HEK293 (cell line): Measurements from ENCODE around the gene DRICH1.

Experiments
- CTCF ChIA-PET: fragments of 350-600 bp; formaldehyde crosslinking; extraction: SDS; loops from one replicate; lab custom pipeline; 2021; ENCODE audit warnings: antibody characterized with exemption; lab: Yijun Ruan, JAX
- POLR2A ChIA-PET: fragments of 300-600 bp; formaldehyde crosslinking; extraction: SDS; loops from one replicate; lab custom pipeline; 2020; ENCODE audit warnings: antibody characterized with exemption, inconsistent platforms; lab: Yijun Ruan, JAX
- H3K27ac ChIP-seq: fragments of 200-500 bp; sonication (Bioruptor generic); 2 replicates; pipeline ENCODE4 v1.5.1; 2014; ENCODE audit warnings: low read depth, low read length, control low read depth, inconsistent platforms; ENCODE audit errors: extremely low read depth
- H3K36me3 ChIP-seq, 2 experiments: fragments of 200-500 bp in 1 of 2; sonication (Bioruptor generic) in 1 of 2; 1 replicate in 1 of 2; 2 replicates in 1 of 2; pipeline ENCODE4 v1.5.1; 2014 to 2017; ENCODE audit warnings: inconsistent platforms in 2 of 2, low read length in 2 of 2; ENCODE audit not compliant: control insufficient read depth in 2 of 2, insufficient read depth in 1 of 2
- H3K4me1 ChIP-seq: fragments of 200-500 bp; sonication (Bioruptor generic); 2 replicates; pipeline ENCODE4 v1.5.1; 2014; ENCODE audit warnings: mild to moderate bottlenecking, low read length, inconsistent platforms; ENCODE audit not compliant: control insufficient read depth, insufficient read depth
- H3K4me3 ChIP-seq: 2 replicates; pipeline ENCODE4 v1.5.1; 2011; ENCODE audit warnings: low read depth, mild to moderate bottlenecking, control low read depth, low read length, moderate library complexity
- H3K9me3 ChIP-seq: fragments of 200-500 bp; sonication (Bioruptor generic); 2 replicates; pipeline ENCODE4 v1.5.1; 2014; ENCODE audit warnings: low read depth, low read length, inconsistent platforms; ENCODE audit not compliant: control insufficient read depth, insufficient read depth
- ATF2 ChIP-seq: fragments of 450-650 bp; formaldehyde crosslinking; IDR thresholded peaks from 2 replicates; pipeline ENCODE4 v1.5.1; 2016; ENCODE audit warnings: missing biosample characterization, missing genetic modification characterization, low read depth
- FEZF1 ChIP-seq: fragments of 450-650 bp; formaldehyde crosslinking; IDR thresholded peaks from 2 replicates; pipeline ENCODE4 v1.5.1; 2016; ENCODE audit warnings: missing biosample characterization, missing genetic modification characterization
- HOXC10 ChIP-seq: sonication (generic); formaldehyde crosslinking; IDR thresholded peaks from 2 replicates; pipeline ENCODE4 v1.8.1; 2023; ENCODE audit warnings: mild to moderate bottlenecking, missing genetic modification reagents
- MYNN ChIP-seq: fragments of 450-650 bp; formaldehyde crosslinking; IDR thresholded peaks from 2 replicates; pipeline ENCODE4 v1.5.1; 2016; ENCODE audit warnings: missing biosample characterization, missing genetic modification characterization, borderline replicate concordance
- PRDM10 ChIP-seq: fragments of 450-650 bp; formaldehyde crosslinking; IDR thresholded peaks from 2 replicates; pipeline ENCODE4 v1.5.1; 2016; ENCODE audit warnings: missing biosample characterization, missing genetic modification characterization
- ZBTB48 ChIP-seq: fragments of 450-650 bp; formaldehyde crosslinking; IDR thresholded peaks from 2 replicates; pipeline ENCODE4 v1.5.1; 2016; ENCODE audit warnings: missing biosample characterization, missing genetic modification characterization
- ZFP69B ChIP-seq: fragments of 450-650 bp; formaldehyde crosslinking; IDR thresholded peaks from 2 replicates; pipeline ENCODE4 v1.5.1; 2016; ENCODE audit warnings: missing biosample characterization, missing genetic modification characterization
- ZNF155 ChIP-seq: fragments of 450-650 bp; formaldehyde crosslinking; IDR thresholded peaks from 2 replicates; pipeline ENCODE4 v1.5.1; 2016; ENCODE audit warnings: missing biosample characterization, missing genetic modification characterization
- ZNF184 ChIP-seq: fragments of 450-650 bp; IDR thresholded peaks from 2 replicates; pipeline ENCODE4 v1.5.1; 2018; ENCODE audit warnings: missing biosample characterization, mild to moderate bottlenecking, missing genetic modification characterization
- ZNF221 ChIP-seq: fragments of 450-650 bp; formaldehyde crosslinking; IDR thresholded peaks from 2 replicates; pipeline ENCODE4 v1.5.1; 2017; ENCODE audit warnings: missing biosample characterization, missing genetic modification characterization, borderline replicate concordance
- ZNF223 ChIP-seq: fragments of 450-650 bp; formaldehyde crosslinking; IDR thresholded peaks from 2 replicates; pipeline ENCODE4 v1.5.1; 2016; ENCODE audit warnings: missing biosample characterization, missing genetic modification characterization
- ZNF266 ChIP-seq: fragments of 450-650 bp; formaldehyde crosslinking; IDR thresholded peaks from 2 replicates; pipeline ENCODE4 v1.5.1; 2016; ENCODE audit warnings: missing biosample characterization, missing genetic modification characterization, low read depth
- ZNF416 ChIP-seq: fragments of 450-650 bp; formaldehyde crosslinking; IDR thresholded peaks from 2 replicates; pipeline ENCODE4 v1.5.1; 2016; ENCODE audit warnings: missing biosample characterization, missing genetic modification characterization
- ZNF544 ChIP-seq: fragments of 450-650 bp; formaldehyde crosslinking; IDR thresholded peaks from 2 replicates; pipeline ENCODE4 v1.5.0; 2017; ENCODE audit warnings: missing biosample characterization, missing genetic modification characterization
- ZNF571 ChIP-seq: fragments of 450-650 bp; formaldehyde crosslinking; IDR thresholded peaks from 2 replicates; pipeline ENCODE4 v1.5.0; 2017; ENCODE audit warnings: missing biosample characterization, missing genetic modification characterization
- ZNF600 ChIP-seq: fragments of 450-650 bp; formaldehyde crosslinking; IDR thresholded peaks from 2 replicates; pipeline ENCODE4 v1.5.1; 2016; ENCODE audit warnings: missing biosample characterization, missing genetic modification characterization
- ZNF701 ChIP-seq: fragments of 450-650 bp; formaldehyde crosslinking; IDR thresholded peaks from 2 replicates; pipeline ENCODE4 v1.5.1; 2016; ENCODE audit warnings: missing biosample characterization, missing genetic modification characterization
- ZNF785 ChIP-seq: fragments of 450-650 bp; formaldehyde crosslinking; IDR thresholded peaks from 2 replicates; pipeline ENCODE4 v1.5.1; 2016; ENCODE audit warnings: missing biosample characterization, missing genetic modification characterization
- ZSCAN4 ChIP-seq: fragments of 450-650 bp; formaldehyde crosslinking; IDR thresholded peaks from 2 replicates; pipeline ENCODE4 v1.5.1; 2017; ENCODE audit warnings: missing biosample characterization, missing genetic modification characterization
- TF ChIP-seq, protein P1 (sequence below): fragments of 450-650 bp; formaldehyde crosslinking; IDR thresholded peaks from 2 replicates; pipeline ENCODE4 v1.5.1; 2016; ENCODE audit warnings: missing biosample characterization, missing genetic modification characterization, borderline replicate concordance
- TF ChIP-seq, protein P2 (sequence below): fragments of 450-650 bp; formaldehyde crosslinking; IDR thresholded peaks from 2 replicates; pipeline ENCODE4 v1.5.1; 2016; ENCODE audit warnings: missing biosample characterization, missing genetic modification characterization

DRICH1 gene

DNA sequence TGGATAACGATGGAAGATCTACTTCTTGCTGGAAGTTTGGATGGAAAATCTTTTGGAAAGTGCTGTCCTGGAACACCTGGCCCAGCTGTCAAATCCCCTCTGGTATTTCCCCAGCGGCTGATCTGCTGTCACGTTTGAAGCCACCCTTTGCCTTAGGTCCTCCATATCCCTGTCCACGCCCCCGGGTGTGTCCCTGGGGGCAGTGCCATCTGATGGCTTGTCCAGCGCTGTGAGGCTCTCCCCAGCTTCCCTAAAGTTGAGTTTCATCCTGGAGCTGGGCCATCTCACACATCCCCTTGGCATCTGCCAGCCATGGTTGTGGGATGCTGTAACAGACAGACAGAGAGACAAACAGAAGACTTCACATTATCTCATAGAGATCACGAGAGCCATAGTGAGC lies 49.0 kb downstream of the DRICH1 start:
- POLR2A ChIA-PET, result no interaction called here

DNA sequence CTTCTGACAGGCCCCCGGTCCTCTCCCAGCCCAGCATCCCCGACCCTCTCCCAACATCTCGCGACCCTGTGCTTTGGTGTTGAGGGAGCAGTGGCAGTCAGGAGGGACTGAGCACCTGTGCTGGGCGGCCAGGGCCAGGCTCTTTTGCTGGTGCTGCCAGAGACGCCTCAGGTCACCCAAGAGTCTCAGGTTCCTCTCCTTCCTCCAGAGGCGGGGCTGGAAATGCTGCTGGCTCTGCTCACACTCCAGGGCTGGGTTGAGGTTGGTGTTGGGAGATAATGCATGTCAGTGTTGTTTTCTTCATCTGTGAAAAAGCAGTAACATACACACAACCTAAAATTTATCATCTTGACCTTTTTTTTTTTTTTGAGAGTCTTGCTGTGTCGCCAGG lies 50.9 kb downstream of the DRICH1 start:
- TF ChIP-seq ZNF221 (tag by site-specific recombination) (no peak), PRDM10 (tag by site-specific recombination) (no peak), ZNF416 (tag by site-specific recombination) (no peak), ZNF701 (tag by site-specific recombination) (no peak), ZNF600 (tag by site-specific recombination) (no peak), ZSCAN4 (tag by site-specific recombination) (no peak), ZNF266 (tag by site-specific recombination) (no peak), MYNN (tag by site-specific recombination) (no peak), ZNF785 (tag by site-specific recombination) (no peak)
- POLR2A ChIA-PET, result no interaction called here
- H3K27ac ChIP-seq, result no peak overlapping the region
- no peaks in the 10 kb centered on the region for H3K9me3 ChIP-seq
- no peaks in the 10 kb centered on the region for H3K4me1 ChIP-seq
- no peaks in the 10 kb centered on the region for H3K36me3 ChIP-seq
- H3K4me3 ChIP-seq, result no peak overlapping the region
- CTCF ChIA-PET, result interaction anchor here (0.7 to 8.3 kb wide), 5 partner anchors 11 to 816 kb away, joined by 3 to 50 read pairs (median 4); no protein-coding TSS in a partner anchor

More for the DNA sequence above, 49.0 kb downstream of the DRICH1 start:
- Histone ChIP-seq H3K4me1 (no peaks in the 10 kb centered on the region), H3K36me3 (no peaks in the 10 kb centered on the region), H3K27ac (no peak overlapping the region), H3K4me3 (no peak overlapping the region), H3K9me3 (no peaks in the 10 kb centered on the region)
- CTCF ChIA-PET, result interaction anchor here (0.7 to 8.3 kb wide), 2 partner anchors 9 to 624 kb away, joined by 3 to 50 read pairs; no protein-coding TSS in a partner anchor
- no peak for TF ChIP-seq ZNF223 (tag by site-specific recombination)
- TF ChIP-seq ZNF184 (tag by site-specific recombination), result no peak
- no peak for TF ChIP-seq ZFP69B
- TF ChIP-seq ZNF544 (tag by site-specific recombination), result no peak
- no peak for TF ChIP-seq ZNF155 (tag by site-specific recombination)
- no peak for TF ChIP-seq ZNF571 (tag by site-specific recombination)

DNA sequence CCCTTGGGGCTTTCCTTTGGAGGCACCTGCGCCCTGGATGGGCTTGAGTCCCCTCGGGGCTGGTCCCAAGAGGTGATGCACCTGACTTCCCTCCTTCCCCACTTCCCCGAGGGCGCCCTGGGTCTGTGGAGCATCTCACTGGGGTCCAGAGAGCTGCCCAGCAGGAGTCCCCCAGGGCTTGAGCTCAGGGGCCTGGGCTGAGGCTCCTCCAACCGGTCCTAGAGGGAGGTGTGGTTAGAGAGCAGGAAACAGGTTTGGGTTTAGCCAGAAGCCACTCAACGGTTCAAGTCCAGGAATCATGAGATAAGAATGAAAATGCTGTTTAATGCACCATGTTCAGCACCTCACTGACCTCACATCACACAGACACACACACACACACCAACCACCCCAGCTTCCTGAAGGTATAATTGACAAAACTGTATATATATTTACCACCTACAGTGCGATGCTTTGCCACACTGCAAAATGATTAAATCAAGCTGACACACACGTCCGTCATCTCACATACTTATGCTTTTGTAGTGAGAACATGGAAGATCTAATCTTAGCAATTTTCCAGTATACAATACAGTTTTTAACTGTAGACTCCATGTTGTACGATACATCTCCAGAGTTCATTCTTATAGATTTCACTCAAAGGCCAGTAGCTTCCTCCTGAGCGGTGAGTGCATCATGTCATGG lies 51.4 kb downstream of the DRICH1 start:
- ChIA-PET POLR2A (no interaction called here), CTCF (interaction anchor here (0.9 to 8.3 kb wide), 3 partner anchors 11 to 49 kb away, joined by 4 to 50 read pairs (median 5); no protein-coding TSS in a partner anchor)
- no peaks in the 10 kb centered on the region for H3K36me3 ChIP-seq
- H3K27ac ChIP-seq, result no peak overlapping the region
- H3K4me1 ChIP-seq, result no peaks in the 10 kb centered on the region
- H3K9me3 ChIP-seq, result no peaks in the 10 kb centered on the region
- H3K4me3 ChIP-seq, result no peak overlapping the region
- TF ChIP-seq HOXC10 (CRISPR knock-in tag) (no peak), FEZF1 (tag by site-specific recombination) (no peak), ZBTB48 (tag by site-specific recombination) (no peak), ATF2 (tag by site-specific recombination) (no peak)
- TF ChIP-seq, protein P1, sequence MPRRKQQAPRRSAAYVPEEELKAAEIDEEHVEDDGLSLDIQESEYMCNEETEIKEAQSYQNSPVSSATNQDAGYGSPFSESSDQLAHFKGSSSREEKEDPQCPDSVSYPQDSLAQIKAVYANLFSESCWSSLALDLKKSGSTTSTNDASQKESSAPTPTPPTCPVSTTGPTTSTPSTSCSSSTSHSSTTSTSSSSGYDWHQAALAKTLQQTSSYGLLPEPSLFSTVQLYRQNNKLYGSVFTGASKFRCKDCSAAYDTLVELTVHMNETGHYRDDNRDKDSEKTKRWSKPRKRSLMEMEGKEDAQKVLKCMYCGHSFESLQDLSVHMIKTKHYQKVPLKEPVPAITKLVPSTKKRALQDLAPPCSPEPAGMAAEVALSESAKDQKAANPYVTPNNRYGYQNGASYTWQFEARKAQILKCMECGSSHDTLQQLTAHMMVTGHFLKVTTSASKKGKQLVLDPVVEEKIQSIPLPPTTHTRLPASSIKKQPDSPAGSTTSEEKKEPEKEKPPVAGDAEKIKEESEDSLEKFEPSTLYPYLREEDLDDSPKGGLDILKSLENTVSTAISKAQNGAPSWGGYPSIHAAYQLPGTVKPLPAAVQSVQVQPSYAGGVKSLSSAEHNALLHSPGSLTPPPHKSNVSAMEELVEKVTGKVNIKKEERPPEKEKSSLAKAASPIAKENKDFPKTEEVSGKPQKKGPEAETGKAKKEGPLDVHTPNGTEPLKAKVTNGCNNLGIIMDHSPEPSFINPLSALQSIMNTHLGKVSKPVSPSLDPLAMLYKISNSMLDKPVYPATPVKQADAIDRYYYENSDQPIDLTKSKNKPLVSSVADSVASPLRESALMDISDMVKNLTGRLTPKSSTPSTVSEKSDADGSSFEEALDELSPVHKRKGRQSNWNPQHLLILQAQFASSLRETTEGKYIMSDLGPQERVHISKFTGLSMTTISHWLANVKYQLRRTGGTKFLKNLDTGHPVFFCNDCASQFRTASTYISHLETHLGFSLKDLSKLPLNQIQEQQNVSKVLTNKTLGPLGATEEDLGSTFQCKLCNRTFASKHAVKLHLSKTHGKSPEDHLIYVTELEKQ (tag by site-specific recombination), result no peak
- TF ChIP-seq, protein P2, sequence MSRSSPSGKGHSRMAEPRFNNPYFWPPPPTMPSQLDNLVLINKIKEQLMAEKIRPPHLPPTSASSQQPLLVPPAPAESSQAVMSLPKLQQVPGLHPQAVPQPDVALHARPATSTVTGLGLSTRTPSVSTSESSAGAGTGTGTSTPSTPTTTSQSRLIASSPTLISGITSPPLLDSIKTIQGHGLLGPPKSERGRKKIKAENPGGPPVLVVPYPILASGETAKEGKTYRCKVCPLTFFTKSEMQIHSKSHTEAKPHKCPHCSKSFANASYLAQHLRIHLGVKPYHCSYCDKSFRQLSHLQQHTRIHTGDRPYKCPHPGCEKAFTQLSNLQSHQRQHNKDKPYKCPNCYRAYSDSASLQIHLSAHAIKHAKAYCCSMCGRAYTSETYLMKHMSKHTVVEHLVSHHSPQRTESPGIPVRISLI, result no peak
